HG03103 (cell line): ENCODE data around the gene SLC39A11.

Experiments
- ATAC-seq: cut with Tn5 transposase; IDR thresholded peaks from one replicate; pipeline ENCODE4 v1.9.1; 2021; ENCODE audit warnings: low read depth; ENCODE audit not compliant: unreplicated experiment

SLC39A11 gene

GRCh38 chr17:72887322-72887721, 205.2 kb downstream of the SLC39A11 start:
- no peak for ATAC-seq

GRCh38 chr17:72886622-72887021, 205.9 kb downstream of the SLC39A11 start:
- ATAC-seq, result no peak

GRCh38 chr17:72884066-72884465, 208.4 kb downstream of the SLC39A11 start:
- no peak for ATAC-seq

GRCh38 chr17:72883351-72883750, 209.1 kb downstream of the SLC39A11 start:
- ATAC-seq, result no peak

GRCh38 chr17:72882426-72882825, 210.1 kb downstream of the SLC39A11 start:
- no peak for ATAC-seq

GRCh38 chr17:72879877-72880276, 212.6 kb downstream of the SLC39A11 start:
- no peak for ATAC-seq

GRCh38 chr17:72878975-72879660, 213.4 kb downstream of the SLC39A11 start:
- ATAC-seq, result no peak

- ATAC-seq, result no peak
These were observed 215.1 kb downstream of the SLC39A11 start for GRCh38 chr17:72877348-72877747.

- no peak for ATAC-seq
These were observed 216.1 kb downstream of the SLC39A11 start for GRCh38 chr17:72876413-72876812.

GRCh38 chr17:72875361-72875760, 217.1 kb downstream of the SLC39A11 start:
- ATAC-seq, result no peak

GRCh38 chr17:72872396-72872795, 220.1 kb downstream of the SLC39A11 start:
- ATAC-seq, result no peak

- ATAC-seq, result no peak
These were observed 222.0 kb downstream of the SLC39A11 start for GRCh38 chr17:72870367-72870985.

- no peak for ATAC-seq
These were observed 222.9 kb downstream of the SLC39A11 start for GRCh38 chr17:72869630-72870029.

GRCh38 chr17:72865954-72866353, 226.5 kb downstream of the SLC39A11 start:
- ATAC-seq, result no peak

GRCh38 chr17:72863526-72864211, 228.8 kb downstream of the SLC39A11 start:
- ATAC-seq, result no peak

GRCh38 chr17:72862276-72862999, 230.1 kb downstream of the SLC39A11 start:
- ATAC-seq, result no peak

GRCh38 chr17:72861811-72862210, 230.7 kb downstream of the SLC39A11 start:
- no peak for ATAC-seq

GRCh38 chr17:72860778-72861177, 231.7 kb downstream of the SLC39A11 start:
- no peak for ATAC-seq

- ATAC-seq, result no peak
These were observed 233.5 kb downstream of the SLC39A11 start for GRCh38 chr17:72858826-72859495.
